Upper lobe of left lung (tissue), 4 donors: ENCODE data around the gene SIK3.

Experiments used
- EP300 ChIP-seq, 4 donors: sonication (generic); formaldehyde crosslinking; IDR thresholded peaks; one replicate each; pipeline ENCODE4 v1.5.1; 2017; ENCODE audit warnings: antibody characterized with exemption in 4 of 4, control low read depth in 2 of 4
- POLR2A ChIP-seq, 4 donors: fragments of 450-650 bp; IDR thresholded peaks; one replicate each; pipeline ENCODE4 v1.5.1; 2016 to 2017; ENCODE audit warnings: antibody characterized with exemption in 4 of 4, mild to moderate bottlenecking in 2 of 4
- TF ChIP-seq, protein P1 (sequence below), 6 experiments: fragments of 450-650 bp in 4 of 6; fragments of 200-600 bp in 2 of 6; sonication (generic) in 2 of 6; IDR thresholded peaks; one replicate each; pipeline ENCODE4 v1.5.1; 2016 to 2019; ENCODE audit warnings: antibody characterized with exemption in 6 of 6

DNA sequence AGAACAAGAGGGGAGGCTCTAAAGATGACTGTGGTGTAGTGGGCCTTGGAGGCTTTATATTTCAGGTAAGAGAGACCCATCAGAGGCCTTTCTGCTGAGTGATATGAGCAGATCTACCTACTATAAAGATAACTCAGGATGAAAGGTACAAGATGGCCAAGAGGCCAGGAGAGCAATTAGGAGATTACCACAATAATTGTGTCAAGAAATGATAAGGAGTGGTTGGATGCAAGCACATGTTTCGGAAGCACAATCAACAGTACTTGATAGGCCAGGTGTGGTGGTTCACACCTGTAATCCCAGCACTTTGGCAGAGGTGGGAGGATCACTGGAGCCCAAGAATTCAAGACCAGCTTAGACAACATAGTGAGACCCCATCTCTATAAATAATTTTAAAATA is 43.8 kb downstream of the SIK3 start:
- TF ChIP-seq, protein P1, sequence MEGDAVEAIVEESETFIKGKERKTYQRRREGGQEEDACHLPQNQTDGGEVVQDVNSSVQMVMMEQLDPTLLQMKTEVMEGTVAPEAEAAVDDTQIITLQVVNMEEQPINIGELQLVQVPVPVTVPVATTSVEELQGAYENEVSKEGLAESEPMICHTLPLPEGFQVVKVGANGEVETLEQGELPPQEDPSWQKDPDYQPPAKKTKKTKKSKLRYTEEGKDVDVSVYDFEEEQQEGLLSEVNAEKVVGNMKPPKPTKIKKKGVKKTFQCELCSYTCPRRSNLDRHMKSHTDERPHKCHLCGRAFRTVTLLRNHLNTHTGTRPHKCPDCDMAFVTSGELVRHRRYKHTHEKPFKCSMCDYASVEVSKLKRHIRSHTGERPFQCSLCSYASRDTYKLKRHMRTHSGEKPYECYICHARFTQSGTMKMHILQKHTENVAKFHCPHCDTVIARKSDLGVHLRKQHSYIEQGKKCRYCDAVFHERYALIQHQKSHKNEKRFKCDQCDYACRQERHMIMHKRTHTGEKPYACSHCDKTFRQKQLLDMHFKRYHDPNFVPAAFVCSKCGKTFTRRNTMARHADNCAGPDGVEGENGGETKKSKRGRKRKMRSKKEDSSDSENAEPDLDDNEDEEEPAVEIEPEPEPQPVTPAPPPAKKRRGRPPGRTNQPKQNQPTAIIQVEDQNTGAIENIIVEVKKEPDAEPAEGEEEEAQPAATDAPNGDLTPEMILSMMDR (IDR thresholded peaks at IDR 0.05), result no peak
- no peak for TF ChIP-seq POLR2A (IDR thresholded peaks at IDR 0.05)
- TF ChIP-seq EP300 (IDR thresholded peaks at IDR 0.05), result no peak
